Testis (tissue), 3 donors: Measurements from ENCODE around the gene POLR2J. TPM values are rescaled to one million over a fixed set of nuclear protein-coding genes. Genes with fewer than 3 reads are reported as not detected.
"Not testable (repeated sequence)": the region's sequence is repeated elsewhere in the genome, so short reads cannot be mapped to it uniquely, and the experiment has no call there.

Experiments
- DNase-seq: peaks from one replicate; pipeline ENCODE4 v3.0.0-alpha.2; 2019
- H3K27ac ChIP-seq, 2 donors: fragments of 200-600 bp; sonication (generic); one replicate each; pipeline ENCODE4 v1.5.1; 2019
- H3K27me3 ChIP-seq: fragments of 200-600 bp; sonication (generic); one replicate; pipeline ENCODE4 v1.5.1; 2019
- H3K36me3 ChIP-seq: fragments of 200-600 bp; sonication (generic); one replicate; pipeline ENCODE4 v1.5.1; 2017; ENCODE audit warnings: low read depth; ENCODE audit errors: missing control alignments
- H3K4me1 ChIP-seq: fragments of 200-600 bp; sonication (generic); one replicate; pipeline ENCODE4 v1.5.1; 2019
- H3K4me3 ChIP-seq, 2 donors: fragments of 200-600 bp; sonication (generic); one replicate each; pipeline ENCODE4 v1.5.1; 2017 to 2019
- H3K9me3 ChIP-seq: fragments of 200-600 bp; sonication (generic); one replicate; pipeline ENCODE4 v1.5.1; 2017
- POLR2A ChIP-seq: fragments of 450-650 bp; IDR thresholded peaks from one replicate; pipeline ENCODE4 v1.6.1; 2017; ENCODE audit warnings: antibody characterized with exemption, mild to moderate bottlenecking, moderate library complexity
- WGBS, 2 donors: methylation state at CpG; one replicate each; pipeline ENCODE4 v1.1.5; 2018; 5-methylcytosine and 5-hydroxymethylcytosine counted together
- intact Hi-C: fragments of 100-400 bp; cut with DNase I; formaldehyde crosslinking; loops from one replicate; pipeline ENCODE4 v1.15.1; 2023; ENCODE audit warnings: low total_unique reads
- polyA plus RNA-seq: library from polyadenylated mRNA; stranded (reverse); fragments of 350-450 nt; fragmentation: Illumina TruSeq; extraction: RNeasy Lipid Tissue Mini Kit (QIAGEN cat#74804); gene quantifications from one replicate; pipeline ENCODE4 v1.2.3, GENCODE V29; 2014; ENCODE audit warnings: low read depth, low replicate concordance; ENCODE audit not compliant: insufficient read depth
- total RNA-seq, 2 donors: library from RNA; depleted of rRNA; stranded (reverse); fragments of >200 nt; gene quantifications; one replicate each; pipeline ENCODE4 v1.2.3, GENCODE V29; 2016
- TF ChIP-seq, protein P1 (sequence below), 3 experiments: fragments of 450-650 bp in 2 of 3; fragments of 200-600 bp in 1 of 3; sonication (generic) in 1 of 3; IDR thresholded peaks; one replicate each; pipeline ENCODE4 v1.5.1; 2016 to 2019; ENCODE audit warnings: antibody characterized with exemption in 3 of 3, mild to moderate bottlenecking in 2 of 3, moderate library complexity in 1 of 3

The POLR2J gene
- total and polyA plus RNA-seq, 3 donors from 2014 or later: 33.9 to 73.1 (median 46.0) TPM

DNA sequence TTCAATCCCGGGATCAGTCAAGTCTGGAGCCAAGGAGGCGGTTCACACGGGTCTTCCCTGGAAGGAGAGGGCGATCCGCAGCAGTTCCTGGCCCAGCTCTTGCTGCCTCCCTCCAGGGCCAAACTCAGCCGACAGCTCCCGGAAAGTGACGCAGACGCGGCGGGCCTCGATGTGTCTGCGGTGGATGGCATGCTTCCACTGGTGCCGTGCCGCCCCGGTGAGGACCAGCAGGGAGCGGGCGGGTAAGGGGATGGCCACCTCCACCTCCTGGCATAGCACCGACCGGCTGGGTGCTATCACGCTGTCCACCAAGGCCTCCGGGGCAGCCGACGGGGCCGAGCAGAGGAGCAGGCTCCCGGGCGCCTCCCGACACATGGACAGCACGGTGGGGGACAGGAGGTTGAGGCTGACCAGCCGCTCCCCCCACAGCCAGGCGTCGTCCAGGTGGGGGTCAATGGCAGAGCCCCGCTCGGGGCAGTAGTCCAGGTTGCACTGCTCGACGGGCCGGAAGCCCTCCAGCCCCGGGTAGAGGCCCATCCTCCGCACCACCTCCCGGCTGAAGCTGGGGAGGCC, 21.3 kb downstream of the POLR2J start:
- Histone ChIP-seq H3K36me3 (no peaks in the 10 kb centered on the region), H3K4me3 (no peak overlapping the region), H3K27me3 (no peaks in the 10 kb centered on the region), H3K27ac (no peak overlapping the region), H3K9me3 (no peaks in the 10 kb centered on the region), H3K4me1 (no peaks in the 10 kb centered on the region)
- intact Hi-C loops: no loop called here
- WGBS, 2 donors: 87 to 91% methylated on average over 15 to 40 of the region's 40 CpGs
- DNase-seq: no peak
- TF ChIP-seq, protein P1, sequence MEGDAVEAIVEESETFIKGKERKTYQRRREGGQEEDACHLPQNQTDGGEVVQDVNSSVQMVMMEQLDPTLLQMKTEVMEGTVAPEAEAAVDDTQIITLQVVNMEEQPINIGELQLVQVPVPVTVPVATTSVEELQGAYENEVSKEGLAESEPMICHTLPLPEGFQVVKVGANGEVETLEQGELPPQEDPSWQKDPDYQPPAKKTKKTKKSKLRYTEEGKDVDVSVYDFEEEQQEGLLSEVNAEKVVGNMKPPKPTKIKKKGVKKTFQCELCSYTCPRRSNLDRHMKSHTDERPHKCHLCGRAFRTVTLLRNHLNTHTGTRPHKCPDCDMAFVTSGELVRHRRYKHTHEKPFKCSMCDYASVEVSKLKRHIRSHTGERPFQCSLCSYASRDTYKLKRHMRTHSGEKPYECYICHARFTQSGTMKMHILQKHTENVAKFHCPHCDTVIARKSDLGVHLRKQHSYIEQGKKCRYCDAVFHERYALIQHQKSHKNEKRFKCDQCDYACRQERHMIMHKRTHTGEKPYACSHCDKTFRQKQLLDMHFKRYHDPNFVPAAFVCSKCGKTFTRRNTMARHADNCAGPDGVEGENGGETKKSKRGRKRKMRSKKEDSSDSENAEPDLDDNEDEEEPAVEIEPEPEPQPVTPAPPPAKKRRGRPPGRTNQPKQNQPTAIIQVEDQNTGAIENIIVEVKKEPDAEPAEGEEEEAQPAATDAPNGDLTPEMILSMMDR (IDR thresholded peaks at IDR 0.05): no peak
- no peak for TF ChIP-seq POLR2A

DNA sequence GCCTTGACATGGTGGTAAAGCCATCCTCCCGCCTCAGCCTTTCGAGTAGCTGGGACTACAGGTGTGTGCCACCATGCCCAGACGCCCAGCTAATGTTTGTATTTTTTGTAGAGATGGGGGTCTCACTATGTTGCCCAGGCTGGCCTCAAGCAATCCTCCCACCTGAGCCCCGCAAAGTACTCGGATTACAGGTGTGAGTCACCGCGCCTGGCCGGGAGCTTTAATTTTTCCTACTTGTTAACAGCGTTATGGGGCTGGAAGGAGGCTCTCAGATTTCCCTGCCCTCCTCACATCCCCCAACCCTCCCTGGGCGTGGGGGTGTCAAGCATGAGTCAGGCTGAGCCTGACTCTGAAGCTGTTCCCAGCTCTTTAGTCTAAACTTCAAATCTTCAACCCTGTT, 22.4 kb downstream of the POLR2J start:
- 84 to 89% methylated on average over 10 of the region's 10 CpGs for WGBS, 2 donors
- H3K4me3 ChIP-seq: no peak overlapping the region
- no peak for DNase-seq
- H3K36me3 ChIP-seq: no peaks in the 10 kb centered on the region
- TF ChIP-seq, protein P1 (IDR thresholded peaks at IDR 0.05): no peak
- no peak for TF ChIP-seq POLR2A
- intact Hi-C loops: no loop called here
- H3K27ac ChIP-seq: no peak overlapping the region
- no peaks in the 10 kb centered on the region for H3K27me3 ChIP-seq
- no peaks in the 10 kb centered on the region for H3K4me1 ChIP-seq
- no peaks in the 10 kb centered on the region for H3K9me3 ChIP-seq

DNA sequence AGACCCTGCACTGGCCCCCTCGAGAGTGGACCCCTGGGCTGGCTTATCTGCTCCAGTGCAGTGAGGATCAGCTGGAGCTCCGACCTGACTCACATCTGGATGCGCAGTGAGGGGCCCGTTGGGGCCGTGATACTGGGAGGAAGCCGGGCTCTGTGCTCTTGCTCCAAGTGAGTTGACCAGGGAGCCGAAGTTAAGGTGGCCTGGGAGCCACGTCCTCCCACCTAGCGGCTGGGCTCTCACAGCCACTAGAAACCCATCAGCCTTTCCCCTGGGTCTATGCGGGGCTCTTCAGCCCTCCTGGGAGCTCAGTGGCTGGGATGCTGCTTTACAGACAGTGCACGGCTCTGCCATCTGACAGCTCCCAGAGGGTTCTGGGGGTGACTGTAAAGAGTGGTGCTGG, 23.1 kb downstream of the POLR2J start:
- no peak overlapping the region for H3K27ac ChIP-seq
- H3K4me1 ChIP-seq: no peaks in the 10 kb centered on the region
- WGBS, 2 donors: 84% methylated on average over 9 of the region's 11 CpGs; no CpG with 5 or more reads in 1 of the 2 donors
- H3K4me3 ChIP-seq: no peak overlapping the region
- no peak for TF ChIP-seq POLR2A
- TF ChIP-seq, protein P1 (IDR thresholded peaks at IDR 0.05): no peak
- H3K27me3 ChIP-seq: no peaks in the 10 kb centered on the region
- H3K36me3 ChIP-seq: no peaks in the 10 kb centered on the region
- H3K9me3 ChIP-seq: no peaks in the 10 kb centered on the region
- intact Hi-C loops: no loop called here
- no peak for DNase-seq

DNA sequence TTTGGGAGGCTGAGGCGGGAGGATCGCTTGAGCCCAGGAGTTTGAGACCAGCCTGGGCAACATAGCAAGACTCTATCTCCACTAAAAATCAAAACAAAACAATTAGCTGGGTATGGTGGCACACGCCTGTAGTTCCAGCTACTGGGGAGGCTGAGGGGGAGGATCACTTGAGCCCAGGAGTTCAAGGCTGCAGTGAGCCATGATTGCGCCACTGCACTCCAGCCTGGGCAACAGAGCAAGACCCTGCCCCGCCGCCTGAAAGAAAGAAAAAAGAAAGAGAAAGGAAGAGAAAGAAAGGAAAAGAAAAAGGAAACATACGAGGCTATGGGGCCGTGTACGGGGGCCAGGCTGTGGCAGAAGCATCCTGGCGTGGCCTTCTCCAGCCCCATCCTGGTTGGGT, 23.8 kb downstream of the POLR2J start:
- DNase-seq, H3K27ac ChIP-seq, H3K27me3 ChIP-seq, intact Hi-C loops, H3K9me3 ChIP-seq, H3K4me3 ChIP-seq, H3K4me1 ChIP-seq, H3K36me3 ChIP-seq: not testable (repeated sequence)
- WGBS, 2 donors: 93 to 95% methylated on average over 10 of the region's 10 CpGs

DNA sequence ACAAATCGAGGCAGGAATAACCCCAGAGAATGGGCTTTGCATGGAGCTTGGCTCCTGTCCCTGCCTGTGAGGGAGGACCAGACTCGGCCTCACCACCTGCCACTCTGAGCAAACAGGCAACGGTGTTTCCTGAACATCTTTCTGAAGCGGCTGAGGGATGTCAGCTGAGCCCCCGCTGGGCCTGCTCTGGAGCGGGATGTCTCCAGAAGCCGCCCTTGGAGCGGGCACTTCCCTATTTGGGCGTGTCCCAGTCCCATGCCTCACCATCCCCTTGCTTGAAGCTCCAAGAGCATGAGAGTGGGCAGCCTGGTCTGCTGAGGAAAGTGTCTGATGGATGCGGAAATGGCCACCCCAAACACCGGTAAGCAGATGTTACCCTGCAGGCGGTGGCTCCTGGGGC, 24.3 kb downstream of the POLR2J start:
- Histone ChIP-seq H3K27me3 (no peaks in the 10 kb centered on the region), H3K27ac (no peak overlapping the region), H3K9me3 (no peaks in the 10 kb centered on the region), H3K4me1 (no peaks in the 10 kb centered on the region), H3K4me3 (no peak overlapping the region), H3K36me3 (no peaks in the 10 kb centered on the region)
- no peak for DNase-seq
- WGBS, 2 donors: 76 to 79% methylated on average over 6 to 12 of the region's 12 CpGs
- intact Hi-C loops: no loop called here
- TF ChIP-seq POLR2A: no peak
- TF ChIP-seq, protein P1 (IDR thresholded peaks at IDR 0.05): no peak
